ENCODE data around the gene STARD10. TPM values are rescaled to one million over a fixed set of nuclear protein-coding genes. Genes with fewer than 3 reads are reported as not detected.

STARD10 gene
- total and polyA plus RNA-seq, 10 donors, result 19.7 to 46.7 (median 27.9) TPM

DNA sequence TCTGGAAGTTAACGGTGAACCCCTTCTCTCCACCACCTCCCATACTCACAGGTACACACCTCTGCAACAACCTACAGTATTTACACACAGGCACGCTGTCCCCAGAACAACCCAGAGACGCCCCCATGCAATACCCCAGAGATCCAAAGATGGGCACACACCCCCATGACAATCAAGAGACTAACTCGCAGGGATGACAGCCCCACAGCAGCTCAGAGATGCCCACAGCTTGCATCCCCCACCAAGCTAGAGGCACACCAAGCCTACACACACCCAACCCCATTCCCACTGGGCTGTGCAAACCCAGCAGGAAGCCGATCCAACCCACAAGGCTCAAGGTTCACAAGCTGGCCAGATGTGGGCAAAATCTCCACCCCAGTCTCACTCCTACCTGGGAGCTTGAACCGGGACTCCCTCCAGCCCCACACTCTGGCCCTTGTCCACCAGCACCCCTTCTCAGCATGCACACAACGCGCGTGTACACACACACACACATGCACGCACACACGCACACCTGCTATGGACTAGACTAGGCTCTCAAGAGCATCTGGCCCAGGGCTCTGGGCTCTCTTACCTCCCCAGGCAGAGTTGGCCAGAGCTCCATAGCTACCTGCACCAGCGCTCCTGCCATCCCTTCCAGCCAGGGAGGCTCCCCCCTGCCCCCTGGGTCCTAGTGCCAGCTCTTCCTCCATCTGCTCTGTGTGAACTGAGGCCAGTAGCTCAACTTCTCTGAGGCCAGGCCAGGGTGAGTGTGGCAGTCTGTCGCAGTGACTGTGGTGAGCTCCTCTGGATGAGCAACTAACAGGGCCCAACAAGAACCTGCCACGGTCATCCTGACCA, 11.5 kb downstream of the STARD10 start:
- H3K9me3 ChIP-seq, result no peaks in the 10 kb centered on the region
- peak overlapping the region in 3 of 8 donors; percentile 49 to 70 (median 66) for H3K27ac ChIP-seq
- intact Hi-C loops (cut with DNase I; ENCODE audit: low total_unique reads), result no loop called here
- WGBS, 5 donors, result 56 to 64% (median 61%) methylated on average over 12 to 14 of the region's 14 CpGs
- no peak for TF ChIP-seq POLR2AphosphoS5 (IDR thresholded peaks at IDR 0.05)
- TF ChIP-seq POLR2A (IDR thresholded peaks at IDR 0.05), result no peak
- TF ChIP-seq, protein P1, sequence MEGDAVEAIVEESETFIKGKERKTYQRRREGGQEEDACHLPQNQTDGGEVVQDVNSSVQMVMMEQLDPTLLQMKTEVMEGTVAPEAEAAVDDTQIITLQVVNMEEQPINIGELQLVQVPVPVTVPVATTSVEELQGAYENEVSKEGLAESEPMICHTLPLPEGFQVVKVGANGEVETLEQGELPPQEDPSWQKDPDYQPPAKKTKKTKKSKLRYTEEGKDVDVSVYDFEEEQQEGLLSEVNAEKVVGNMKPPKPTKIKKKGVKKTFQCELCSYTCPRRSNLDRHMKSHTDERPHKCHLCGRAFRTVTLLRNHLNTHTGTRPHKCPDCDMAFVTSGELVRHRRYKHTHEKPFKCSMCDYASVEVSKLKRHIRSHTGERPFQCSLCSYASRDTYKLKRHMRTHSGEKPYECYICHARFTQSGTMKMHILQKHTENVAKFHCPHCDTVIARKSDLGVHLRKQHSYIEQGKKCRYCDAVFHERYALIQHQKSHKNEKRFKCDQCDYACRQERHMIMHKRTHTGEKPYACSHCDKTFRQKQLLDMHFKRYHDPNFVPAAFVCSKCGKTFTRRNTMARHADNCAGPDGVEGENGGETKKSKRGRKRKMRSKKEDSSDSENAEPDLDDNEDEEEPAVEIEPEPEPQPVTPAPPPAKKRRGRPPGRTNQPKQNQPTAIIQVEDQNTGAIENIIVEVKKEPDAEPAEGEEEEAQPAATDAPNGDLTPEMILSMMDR (IDR thresholded peaks at IDR 0.05 in 8 of 11, conservative IDR thresholded peaks at IDR 0.05 in 3 of 11), result no peak
- peaks cover 24 to 67% (median 43%) of the 10 kb centered on the region in 6 donors for H3K4me1 ChIP-seq
- DNase-seq, result no peak
- H3K27me3 ChIP-seq (replicated peaks in 1 of 7), result peaks cover 0 to 10% (median 0%) of the 10 kb centered on the region in 7 donors
- H3K4me3 ChIP-seq, result peak overlapping the region; percentile 23 to 78 (median 50)
- no peaks in the 10 kb centered on the region for H3K36me3 ChIP-seq

DNA sequence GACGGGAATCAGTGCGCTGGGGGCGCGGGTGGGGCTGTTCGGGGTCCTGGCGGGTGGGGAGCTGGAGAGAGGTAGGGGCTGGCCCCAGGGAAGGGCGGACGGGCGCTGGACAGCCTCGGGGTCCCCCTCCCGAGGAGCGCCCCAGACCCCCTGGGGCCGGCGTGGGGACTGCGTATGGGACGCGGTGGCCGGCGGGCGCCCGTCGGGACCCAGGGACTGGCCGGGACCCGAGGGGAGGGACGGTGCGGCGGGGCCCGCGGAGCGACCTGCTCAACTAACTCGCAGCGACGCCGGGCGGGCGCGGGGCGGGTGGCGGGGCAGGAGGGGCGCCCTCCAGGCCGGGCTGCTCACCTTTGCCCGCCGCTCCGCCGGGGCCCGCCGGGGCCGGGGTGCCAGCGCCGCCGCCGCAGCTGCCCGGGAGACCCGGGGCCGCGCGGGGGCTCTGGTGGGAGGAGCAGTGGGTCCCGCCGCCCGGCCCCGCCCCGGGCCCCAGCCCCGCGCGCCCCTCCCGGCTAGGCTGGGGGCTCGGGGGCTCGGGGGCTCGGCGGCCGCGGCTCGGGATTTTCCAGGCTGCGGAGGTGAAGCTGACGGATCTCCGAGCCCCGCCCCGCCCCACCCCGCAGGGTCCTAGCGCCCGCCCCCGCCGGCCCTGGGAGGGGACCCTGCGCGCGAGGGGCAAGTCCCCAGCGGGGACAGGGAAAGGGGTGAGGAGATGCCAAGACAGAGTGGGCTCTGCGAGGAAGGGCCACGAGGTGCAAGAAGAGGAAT, 12.3 kb downstream of the STARD10 start:
- H3K27ac ChIP-seq, result peak overlapping the region in 3 of 8 donors; percentile 49 to 70 (median 66)
- no peaks in the 10 kb centered on the region for H3K9me3 ChIP-seq
- H3K36me3 ChIP-seq, result no peaks in the 10 kb centered on the region
- peaks cover 0 to 10% (median 0%) of the 10 kb centered on the region in 7 donors for H3K27me3 ChIP-seq (replicated peaks in 1 of 7)
- H3K4me1 ChIP-seq, result peaks cover 22 to 67% (median 44%) of the 10 kb centered on the region in 6 donors
- peak overlapping the region; percentile 35 to 78 (median 55) for H3K4me3 ChIP-seq
- 0 to 6% (median 2%) methylated on average over 10 to 89 of the region's 89 CpGs for WGBS, 5 donors
- intact Hi-C loops (cut with DNase I; ENCODE audit: low total_unique reads), result no loop called here
- TF ChIP-seq POLR2AphosphoS5 (IDR thresholded peaks at IDR 0.05) (no peak), POLR2A (IDR thresholded peaks at IDR 0.05) (no peak)
- TF ChIP-seq, protein P1 (IDR thresholded peaks at IDR 0.05 in 8 of 11, conservative IDR thresholded peaks at IDR 0.05 in 3 of 11), result no peak
- peak; percentile 89 for DNase-seq

DNA sequence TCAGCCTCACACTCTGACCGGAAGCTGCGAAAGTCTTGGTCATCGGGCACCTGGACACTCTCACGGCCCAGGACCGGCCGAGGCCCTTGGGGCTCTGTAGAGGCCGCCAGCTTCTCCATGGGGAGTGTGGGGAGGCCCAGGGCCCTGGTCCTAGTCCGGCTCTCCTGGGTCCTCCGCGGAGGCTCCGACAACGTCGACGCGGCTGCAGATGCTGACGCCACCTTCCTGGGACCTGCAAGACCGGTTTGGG, 12.9 kb downstream of the STARD10 start:
- intact Hi-C loops (cut with DNase I; ENCODE audit: low total_unique reads), result no loop called here
- 26 to 43% (median 35%) methylated on average over 6 to 17 of the region's 17 CpGs for WGBS, 5 donors

More for the DNA sequence above, 12.9 kb downstream of the STARD10 start:
- no peak for TF ChIP-seq POLR2A (IDR thresholded peaks at IDR 0.05)
- TF ChIP-seq POLR2AphosphoS5 (IDR thresholded peaks at IDR 0.05), result no peak
- TF ChIP-seq, protein P1 (IDR thresholded peaks at IDR 0.05 in 8 of 11, conservative IDR thresholded peaks at IDR 0.05 in 3 of 11), result no peak
- no peak for DNase-seq
- peaks cover 0 to 10% (median 0%) of the 10 kb centered on the region in 7 donors for H3K27me3 ChIP-seq (replicated peaks in 1 of 7)
- no peaks in the 10 kb centered on the region for H3K9me3 ChIP-seq
- H3K4me3 ChIP-seq, result peak overlapping the region; percentile 35 to 78 (median 55)
- H3K27ac ChIP-seq, result peak overlapping the region in 3 of 8 donors; percentile 49 to 70 (median 66)
- peaks cover 22 to 67% (median 47%) of the 10 kb centered on the region in 6 donors for H3K4me1 ChIP-seq
- no peaks in the 10 kb centered on the region for H3K36me3 ChIP-seq

Measured in spleen (tissue), 11 donors.